Peyer's patch (tissue), 4 donors: ENCODE measurements around the gene MICA.
A peak's percentile ranks its signal among the peaks of the same experiment; 100 is the strongest.

Experiments
- POLR2A ChIP-seq, 2 donors: fragments of 450-650 bp; IDR thresholded peaks; one replicate each; pipeline ENCODE4 v1.5.1; 2017; ENCODE audit warnings: antibody characterized with exemption in 2 of 2, mild to moderate bottlenecking in 2 of 2, moderate library complexity in 2 of 2
- TF ChIP-seq, protein P1 (sequence below), 6 experiments: fragments of 450-650 bp in 4 of 6; fragments of 200-600 bp in 2 of 6; sonication (generic) in 1 of 6; IDR thresholded peaks; one replicate each; pipeline ENCODE4 v1.5.1; 2017 to 2019; ENCODE audit warnings: antibody characterized with exemption in 6 of 6, mild to moderate bottlenecking in 3 of 6, moderate library complexity in 1 of 6

- TF ChIP-seq, protein P1, sequence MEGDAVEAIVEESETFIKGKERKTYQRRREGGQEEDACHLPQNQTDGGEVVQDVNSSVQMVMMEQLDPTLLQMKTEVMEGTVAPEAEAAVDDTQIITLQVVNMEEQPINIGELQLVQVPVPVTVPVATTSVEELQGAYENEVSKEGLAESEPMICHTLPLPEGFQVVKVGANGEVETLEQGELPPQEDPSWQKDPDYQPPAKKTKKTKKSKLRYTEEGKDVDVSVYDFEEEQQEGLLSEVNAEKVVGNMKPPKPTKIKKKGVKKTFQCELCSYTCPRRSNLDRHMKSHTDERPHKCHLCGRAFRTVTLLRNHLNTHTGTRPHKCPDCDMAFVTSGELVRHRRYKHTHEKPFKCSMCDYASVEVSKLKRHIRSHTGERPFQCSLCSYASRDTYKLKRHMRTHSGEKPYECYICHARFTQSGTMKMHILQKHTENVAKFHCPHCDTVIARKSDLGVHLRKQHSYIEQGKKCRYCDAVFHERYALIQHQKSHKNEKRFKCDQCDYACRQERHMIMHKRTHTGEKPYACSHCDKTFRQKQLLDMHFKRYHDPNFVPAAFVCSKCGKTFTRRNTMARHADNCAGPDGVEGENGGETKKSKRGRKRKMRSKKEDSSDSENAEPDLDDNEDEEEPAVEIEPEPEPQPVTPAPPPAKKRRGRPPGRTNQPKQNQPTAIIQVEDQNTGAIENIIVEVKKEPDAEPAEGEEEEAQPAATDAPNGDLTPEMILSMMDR (IDR thresholded peaks at IDR 0.05) = no peak
- TF ChIP-seq POLR2A (IDR thresholded peaks at IDR 0.05) = peak; percentile 23 to 67
Observed at GRCh38 chr6:31400467-31401289, 2.7 kb upstream of the MICA start.
